GM08714 (cell line): ENCODE measurements around the gene HEXIM2.
A peak's percentile ranks its signal among the peaks of the same experiment; 100 is the strongest.

Experiments used
- H3K4me3 ChIP-seq: fragments of 200-500 bp; sonication (Bioruptor generic); 2 replicates; pipeline ENCODE4 v1.5.1; 2014; ENCODE audit warnings: mild to moderate bottlenecking, low read length, inconsistent platforms
- ZNF274 ChIP-seq: IDR thresholded peaks from 2 replicates; pipeline ENCODE4 v1.6.1; 2012; ENCODE audit warnings: mild to moderate bottlenecking, low read depth, low read length

Gene HEXIM2

DNA sequence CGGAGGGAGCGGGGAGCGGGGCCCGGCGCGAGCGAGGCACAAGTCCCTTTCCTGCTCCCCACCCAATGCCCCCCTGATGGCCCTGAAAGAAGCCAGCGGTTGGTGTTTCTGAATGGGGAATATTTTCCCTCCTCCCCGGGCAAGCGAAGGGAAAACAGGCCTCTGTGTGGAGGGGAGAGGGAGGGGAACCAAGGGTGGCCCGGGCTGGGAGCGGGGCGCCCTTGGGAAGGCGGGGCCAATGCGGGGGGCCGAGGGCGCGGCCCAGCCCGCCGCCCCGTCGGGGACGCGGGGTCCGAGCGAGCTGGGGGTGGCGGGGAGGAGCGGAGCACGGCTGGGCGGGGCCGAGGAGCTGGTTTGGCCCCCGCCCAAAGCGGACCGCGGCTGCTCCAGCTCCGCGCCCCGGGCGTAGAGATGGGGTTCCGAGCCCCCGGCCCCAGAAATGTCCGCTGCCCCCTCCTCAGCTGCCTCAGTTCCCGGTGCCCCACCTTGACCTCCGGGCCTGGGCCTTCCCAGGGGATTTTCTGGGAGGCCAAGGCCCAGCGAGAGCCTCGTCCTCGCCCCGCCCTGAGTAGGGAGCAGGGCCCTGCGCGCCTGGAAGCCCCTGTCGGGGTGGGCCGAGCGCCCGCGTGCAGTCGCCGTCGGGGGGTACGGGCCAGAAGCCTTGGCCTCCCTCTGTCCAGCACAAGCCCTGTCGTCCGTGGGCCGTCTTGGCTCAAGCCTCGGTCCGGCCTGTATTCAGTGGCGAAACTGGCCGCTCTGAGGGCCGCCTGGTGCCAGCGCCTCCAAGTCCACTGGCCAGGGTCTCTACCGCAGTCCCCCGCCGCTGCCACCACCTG is 17.3 kb upstream of the HEXIM2 start:
- no peak for TF ChIP-seq ZNF274
- no peak overlapping the region; the same call in 1 of the 2 replicates for H3K4me3 ChIP-seq

DNA sequence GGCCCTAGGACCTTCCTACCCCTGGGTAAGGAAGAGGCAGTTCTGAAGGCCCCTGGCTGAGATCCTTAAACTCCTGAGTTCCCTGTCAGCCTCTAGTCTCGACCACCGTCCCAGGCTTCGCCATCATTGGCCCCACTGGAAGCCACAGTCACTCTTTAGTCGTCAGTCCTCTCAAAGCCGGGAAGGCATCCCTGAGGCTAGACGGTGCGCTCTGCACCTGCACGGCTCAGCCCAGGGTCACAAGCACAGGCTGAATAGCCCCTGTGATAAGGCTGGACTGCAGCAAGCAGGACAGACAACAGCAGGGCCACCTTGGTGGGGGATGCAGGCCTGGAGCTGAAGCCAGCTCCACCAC is 16.7 kb upstream of the HEXIM2 start:
- no peak overlapping the region for H3K4me3 ChIP-seq
- TF ChIP-seq ZNF274 = no peak

DNA sequence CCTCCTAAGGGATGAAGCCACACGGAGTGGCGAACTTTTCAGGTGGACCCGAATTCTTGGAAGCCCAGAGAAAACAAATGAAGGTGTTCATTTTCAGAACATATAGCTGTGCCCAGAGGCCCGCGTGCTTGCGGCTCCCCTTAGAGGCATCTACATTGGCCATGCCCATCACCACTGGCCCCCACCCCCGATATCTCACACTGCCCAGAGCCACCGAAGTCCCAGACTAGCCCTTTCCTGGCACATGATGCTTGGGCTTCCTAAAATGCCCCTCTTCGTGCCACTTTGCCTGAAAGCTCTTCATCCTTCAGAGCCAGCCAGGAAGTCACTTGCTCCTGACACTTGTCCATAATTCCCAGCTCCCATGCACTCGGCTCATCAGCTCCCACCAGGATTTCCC is 15.5 kb upstream of the HEXIM2 start:
- no peak overlapping the region for H3K4me3 ChIP-seq
- no peak for TF ChIP-seq ZNF274

DNA sequence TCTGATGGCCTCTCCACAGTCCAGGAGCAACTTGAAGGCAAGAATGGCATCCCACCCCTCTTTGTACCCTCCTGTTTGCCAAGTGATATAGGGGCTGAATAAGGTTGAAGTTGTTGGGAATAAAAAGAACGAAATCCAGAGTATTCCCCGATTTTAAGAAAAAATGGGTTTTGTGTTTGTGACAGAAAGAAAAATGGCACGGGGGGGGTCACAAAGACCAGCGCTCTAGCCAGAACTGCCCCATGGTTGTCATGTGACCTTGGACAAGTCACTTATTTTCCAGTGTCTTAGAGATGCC is 15.1 kb upstream of the HEXIM2 start:
- no peak for TF ChIP-seq ZNF274
- peak overlapping the region; percentile 66; the same call in 1 of the 2 replicates for H3K4me3 ChIP-seq

DNA sequence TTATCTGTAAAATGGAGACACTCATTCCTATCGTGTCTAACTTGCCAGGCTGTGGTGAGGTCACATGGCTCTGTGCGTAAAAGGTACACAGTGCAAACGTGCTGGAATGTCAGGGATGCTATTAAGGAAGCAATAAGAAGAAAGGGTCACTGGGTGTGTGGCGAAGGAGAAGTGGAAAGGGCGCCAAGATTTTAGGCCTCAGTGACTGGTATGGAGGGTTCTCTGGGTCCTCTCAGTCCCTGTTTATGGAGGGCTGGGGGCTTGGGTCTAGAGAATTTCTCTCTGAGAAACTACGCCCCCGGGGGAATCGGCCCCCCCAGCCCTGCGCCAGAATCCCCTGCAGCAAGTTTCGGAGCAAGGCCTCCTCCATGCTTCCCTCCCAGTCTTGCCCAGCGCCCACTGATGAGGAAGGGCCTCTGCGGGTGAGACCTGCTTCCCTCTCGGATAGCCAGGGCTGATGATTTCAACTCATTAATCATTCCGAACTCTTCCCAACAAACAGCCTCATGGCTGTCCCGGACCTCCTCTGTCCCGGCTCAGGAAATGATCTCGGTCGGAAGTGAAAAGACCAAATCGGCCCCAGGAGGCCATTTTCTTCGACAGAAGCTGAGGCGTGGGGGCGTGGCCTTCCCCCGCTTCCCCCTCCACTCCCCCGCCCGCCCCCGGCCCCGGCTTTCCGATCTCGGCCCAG is 14.6 kb upstream of the HEXIM2 start:
- H3K4me3 ChIP-seq = peak overlapping the region; percentile 66

DNA sequence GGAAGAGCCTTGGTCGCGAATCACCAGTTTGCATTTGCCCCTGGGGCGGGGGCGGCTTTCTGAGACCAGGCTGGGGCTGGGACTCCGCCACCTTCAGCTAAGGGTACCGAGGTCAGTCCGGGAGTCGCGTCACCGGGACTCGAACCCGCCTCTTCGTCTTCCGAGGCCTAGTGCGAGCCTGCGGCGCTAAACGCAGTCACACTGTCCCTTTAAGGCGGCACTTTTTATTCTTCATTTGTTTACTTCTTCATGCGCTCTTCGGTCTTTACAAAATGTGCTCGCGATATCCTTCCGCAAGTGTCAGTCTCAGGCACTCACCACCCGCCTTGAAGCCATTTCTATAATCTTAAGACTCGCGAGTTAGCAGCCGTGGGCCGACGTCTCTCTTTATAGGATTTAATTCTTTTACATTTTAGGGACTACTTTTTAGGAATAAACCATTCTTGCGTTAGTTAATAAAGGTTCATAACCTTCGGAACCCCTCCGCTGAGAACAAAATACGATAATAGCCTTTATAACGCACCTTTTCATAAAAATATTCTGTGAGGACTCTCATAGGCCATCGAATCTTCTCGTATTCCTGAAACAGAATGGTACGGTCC is 14.0 kb upstream of the HEXIM2 start:
- no peak for TF ChIP-seq ZNF274
- H3K4me3 ChIP-seq = peak overlapping the region; percentile 66

More for the DNA sequence above, 14.6 kb upstream of the HEXIM2 start:
- no peak for TF ChIP-seq ZNF274

DNA sequence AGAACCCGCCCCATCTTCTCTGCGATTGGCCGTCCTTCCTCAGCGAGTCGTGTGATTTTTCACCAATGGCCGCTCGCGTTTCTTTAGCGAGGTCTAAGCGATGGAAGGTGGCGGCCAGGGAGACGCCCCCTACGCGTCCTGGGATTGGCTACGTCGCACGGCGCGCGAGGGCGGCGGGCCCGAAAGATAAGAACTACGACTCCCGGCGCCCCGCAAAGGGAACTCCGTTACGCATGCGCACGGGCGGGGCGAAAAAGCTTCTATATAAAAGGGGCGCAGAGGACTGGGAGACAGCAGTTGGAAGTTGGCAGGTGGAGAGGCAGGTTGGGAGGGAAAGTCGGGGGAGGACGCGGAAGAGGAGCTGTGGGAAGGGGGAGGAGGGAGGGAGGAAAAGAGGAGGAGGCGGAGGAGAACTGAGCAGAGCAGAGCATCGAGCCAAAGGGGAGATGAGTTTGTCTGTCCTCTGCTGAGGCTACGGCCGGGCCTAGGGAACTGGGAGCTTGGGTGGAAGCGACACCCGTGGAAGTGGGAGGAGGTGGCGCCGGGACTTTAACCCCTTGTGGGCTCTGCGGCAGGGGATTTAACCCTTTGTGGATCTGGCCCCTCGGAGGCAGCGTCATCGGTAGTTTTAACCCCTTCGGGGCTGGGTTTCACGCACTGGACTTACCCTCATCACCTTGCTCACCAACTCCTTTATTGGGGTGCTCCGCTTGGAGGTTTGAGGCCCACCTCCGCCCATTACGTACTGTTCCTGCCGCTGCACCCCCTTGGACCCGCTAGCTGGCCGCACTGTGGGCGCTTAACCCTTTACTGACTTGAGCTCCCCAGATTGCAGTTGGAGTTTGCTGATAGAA is 13.3 kb upstream of the HEXIM2 start, which contains the start of gene HEXIM1:
HEXIM1 (plus strand) TSS at position 293 of the 854 bp plus-strand sequence. CDS start 716 bp downstream, outside the sequence.
- TF ChIP-seq ZNF274 = no peak
- H3K4me3 ChIP-seq = peak within 1 kb of the TSS; percentile 77

DNA sequence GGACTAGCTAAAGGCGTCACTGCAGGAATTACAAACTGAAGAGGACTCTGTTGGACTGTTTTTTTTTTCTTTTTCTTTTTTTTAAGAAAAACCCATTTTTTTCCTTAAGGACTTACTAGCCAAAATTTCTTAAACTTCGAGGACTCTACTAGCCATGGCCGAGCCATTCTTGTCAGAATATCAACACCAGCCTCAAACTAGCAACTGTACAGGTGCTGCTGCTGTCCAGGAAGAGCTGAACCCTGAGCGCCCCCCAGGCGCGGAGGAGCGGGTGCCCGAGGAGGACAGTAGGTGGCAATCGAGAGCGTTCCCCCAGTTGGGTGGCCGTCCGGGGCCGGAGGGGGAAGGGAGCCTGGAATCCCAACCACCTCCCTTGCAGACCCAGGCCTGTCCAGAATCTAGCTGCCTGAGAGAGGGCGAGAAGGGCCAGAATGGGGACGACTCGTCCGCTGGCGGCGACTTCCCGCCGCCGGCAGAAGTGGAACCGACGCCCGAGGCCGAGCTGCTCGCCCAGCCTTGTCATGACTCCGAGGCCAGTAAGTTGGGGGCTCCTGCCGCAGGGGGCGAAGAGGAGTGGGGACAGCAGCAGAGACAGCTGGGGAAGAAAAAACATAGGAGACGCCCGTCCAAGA is 12.5 kb upstream of the HEXIM2 start:
- no peak for TF ChIP-seq ZNF274
- peak overlapping the region; percentile 77 for H3K4me3 ChIP-seq

DNA sequence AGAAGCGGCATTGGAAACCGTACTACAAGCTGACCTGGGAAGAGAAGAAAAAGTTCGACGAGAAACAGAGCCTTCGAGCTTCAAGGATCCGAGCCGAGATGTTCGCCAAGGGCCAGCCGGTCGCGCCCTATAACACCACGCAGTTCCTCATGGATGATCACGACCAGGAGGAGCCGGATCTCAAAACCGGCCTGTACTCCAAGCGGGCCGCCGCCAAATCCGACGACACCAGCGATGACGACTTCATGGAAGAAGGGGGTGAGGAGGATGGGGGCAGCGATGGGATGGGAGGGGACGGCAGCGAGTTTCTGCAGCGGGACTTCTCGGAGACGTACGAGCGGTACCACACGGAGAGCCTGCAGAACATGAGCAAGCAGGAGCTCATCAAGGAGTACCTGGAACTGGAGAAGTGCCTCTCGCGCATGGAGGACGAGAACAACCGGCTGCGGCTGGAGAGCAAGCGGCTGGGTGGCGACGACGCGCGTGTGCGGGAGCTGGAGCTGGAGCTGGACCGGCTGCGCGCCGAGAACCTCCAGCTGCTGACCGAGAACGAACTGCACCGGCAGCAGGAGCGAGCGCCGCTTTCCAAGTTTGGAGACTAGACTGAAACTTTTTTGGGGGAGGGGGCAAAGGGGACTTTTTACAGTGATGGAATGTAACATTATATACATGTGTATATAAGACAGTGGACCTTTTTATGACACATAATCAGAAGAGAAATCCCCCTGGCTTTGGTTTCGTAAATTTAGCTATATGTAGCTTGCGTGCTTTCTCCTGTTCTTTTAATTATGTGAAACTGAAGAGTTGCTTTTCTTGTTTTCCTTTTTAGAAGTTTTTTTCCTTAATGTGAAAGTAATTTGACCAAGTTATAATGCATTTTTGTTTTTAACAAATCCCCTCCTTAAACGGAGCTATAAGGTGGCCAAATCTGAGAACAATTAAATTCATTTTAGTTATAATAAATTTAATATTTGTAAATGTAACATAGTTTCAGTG is 11.7 kb upstream of the HEXIM2 start:
- no peak for TF ChIP-seq ZNF274
- H3K4me3 ChIP-seq = peak overlapping the region; percentile 77

DNA sequence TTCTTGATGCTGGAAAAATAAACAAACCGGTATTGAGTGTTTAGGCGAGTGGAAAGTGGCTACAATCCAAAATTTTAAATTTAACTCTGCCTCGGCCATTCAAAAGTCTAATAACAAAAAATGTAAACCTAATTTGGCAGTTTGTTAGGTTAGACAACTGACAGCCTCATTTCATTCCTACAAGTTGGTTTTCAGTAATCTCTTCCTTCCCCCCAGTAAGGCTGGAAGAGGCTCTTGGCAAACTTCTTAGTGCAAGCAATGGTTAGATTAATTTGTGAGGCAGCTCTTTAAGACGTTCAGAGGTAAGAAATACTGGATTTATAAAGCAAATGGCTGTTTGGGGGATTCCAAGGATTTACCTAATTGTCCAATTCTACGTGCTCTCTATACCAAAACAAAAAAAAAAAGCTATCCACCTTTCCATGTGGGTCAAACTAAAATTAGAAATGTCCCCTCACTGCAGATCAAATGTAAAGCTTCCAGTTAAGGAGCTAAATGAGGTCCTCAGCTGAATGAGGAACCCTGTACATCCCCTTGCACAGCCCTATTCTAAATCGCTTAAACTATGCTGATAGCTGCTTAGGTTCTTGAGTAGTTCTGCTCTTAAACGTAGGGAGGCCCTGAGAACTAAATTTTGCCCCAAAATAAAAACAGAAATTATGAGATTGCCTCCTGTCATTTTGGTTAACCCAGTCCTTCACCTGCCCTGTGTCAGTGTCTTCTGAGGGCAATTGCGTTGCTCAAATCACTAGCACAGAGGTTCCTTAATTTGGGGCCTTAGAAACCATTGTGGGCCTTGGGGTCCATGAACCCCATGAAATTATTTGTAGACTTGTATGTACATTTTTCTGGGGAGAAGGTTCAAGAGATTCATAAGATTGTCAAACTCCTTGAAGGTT is 10.5 kb upstream of the HEXIM2 start:
- peak overlapping the region; percentile 77 for H3K4me3 ChIP-seq
- TF ChIP-seq ZNF274 = no peak

DNA sequence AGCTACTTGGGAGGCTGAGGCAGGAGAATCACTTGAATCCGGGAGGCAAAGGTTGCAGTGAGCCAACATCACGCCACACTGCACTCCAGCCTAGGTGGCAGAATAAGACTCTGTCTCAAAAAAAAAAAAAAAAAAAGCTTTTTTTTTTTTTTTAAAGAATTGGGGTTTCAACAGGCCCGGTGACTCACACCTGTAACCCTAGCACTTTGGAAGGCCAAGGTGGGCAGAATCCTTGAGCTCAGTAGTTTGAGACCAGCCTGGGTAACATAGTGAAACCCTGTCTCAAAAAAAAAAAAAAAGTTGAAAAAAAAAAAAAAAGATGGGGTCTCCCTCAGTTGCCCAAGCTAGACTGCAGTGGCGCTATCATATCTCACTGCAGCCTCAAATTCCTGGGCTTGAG is 6.6 kb upstream of the HEXIM2 start:
- no peak for TF ChIP-seq ZNF274
- H3K4me3 ChIP-seq = no peak overlapping the region

DNA sequence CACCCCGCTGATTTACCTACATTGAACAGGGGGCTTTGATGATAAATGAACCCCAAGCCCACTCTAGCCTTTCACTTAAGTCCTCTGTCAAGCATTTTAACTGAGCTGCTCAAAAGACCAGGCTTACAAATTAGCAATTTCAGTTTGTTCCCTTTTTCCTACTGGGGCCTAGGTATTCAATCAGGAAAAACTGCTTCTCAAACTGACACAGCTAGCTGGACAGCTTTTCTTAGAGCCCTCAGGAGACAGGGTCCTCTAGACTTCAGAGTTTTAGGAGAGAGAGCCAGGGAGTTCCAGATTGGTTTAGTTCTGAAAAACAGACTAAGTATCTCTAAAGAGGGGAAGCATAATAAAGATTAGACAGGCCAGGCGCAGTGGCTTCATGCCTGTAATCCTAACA is 6.2 kb upstream of the HEXIM2 start:
- H3K4me3 ChIP-seq = no peak overlapping the region

More for the DNA sequence above, 6.2 kb upstream of the HEXIM2 start:
- TF ChIP-seq ZNF274 = no peak
